HFF-Myc (cell line): ENCODE results near the gene EPHA2.
"Not testable (repeated sequence)": the region's sequence is repeated elsewhere in the genome, so short reads cannot be mapped to it uniquely, and the experiment has no call there.

ENCODE experiments used
- DNase-seq: peaks from one replicate; pipeline ENCODE4 v3.0.0-alpha.2; 2011; ENCODE audit warnings: low read depth; ENCODE audit errors: extremely low read depth
- H3K4me3 ChIP-seq: replicated peaks from 2 replicates; pipeline ENCODE4 v1.5.1; 2011; ENCODE audit warnings: low read depth, mild to moderate bottlenecking, control low read depth, low read length
- TF ChIP-seq, protein P1 (sequence below): IDR thresholded peaks from 2 replicates; pipeline ENCODE4 v1.5.1; 2012; ENCODE audit warnings: mild to moderate bottlenecking, low read depth, low read length, control low read depth; ENCODE audit errors: missing control alignments

Gene EPHA2

DNA sequence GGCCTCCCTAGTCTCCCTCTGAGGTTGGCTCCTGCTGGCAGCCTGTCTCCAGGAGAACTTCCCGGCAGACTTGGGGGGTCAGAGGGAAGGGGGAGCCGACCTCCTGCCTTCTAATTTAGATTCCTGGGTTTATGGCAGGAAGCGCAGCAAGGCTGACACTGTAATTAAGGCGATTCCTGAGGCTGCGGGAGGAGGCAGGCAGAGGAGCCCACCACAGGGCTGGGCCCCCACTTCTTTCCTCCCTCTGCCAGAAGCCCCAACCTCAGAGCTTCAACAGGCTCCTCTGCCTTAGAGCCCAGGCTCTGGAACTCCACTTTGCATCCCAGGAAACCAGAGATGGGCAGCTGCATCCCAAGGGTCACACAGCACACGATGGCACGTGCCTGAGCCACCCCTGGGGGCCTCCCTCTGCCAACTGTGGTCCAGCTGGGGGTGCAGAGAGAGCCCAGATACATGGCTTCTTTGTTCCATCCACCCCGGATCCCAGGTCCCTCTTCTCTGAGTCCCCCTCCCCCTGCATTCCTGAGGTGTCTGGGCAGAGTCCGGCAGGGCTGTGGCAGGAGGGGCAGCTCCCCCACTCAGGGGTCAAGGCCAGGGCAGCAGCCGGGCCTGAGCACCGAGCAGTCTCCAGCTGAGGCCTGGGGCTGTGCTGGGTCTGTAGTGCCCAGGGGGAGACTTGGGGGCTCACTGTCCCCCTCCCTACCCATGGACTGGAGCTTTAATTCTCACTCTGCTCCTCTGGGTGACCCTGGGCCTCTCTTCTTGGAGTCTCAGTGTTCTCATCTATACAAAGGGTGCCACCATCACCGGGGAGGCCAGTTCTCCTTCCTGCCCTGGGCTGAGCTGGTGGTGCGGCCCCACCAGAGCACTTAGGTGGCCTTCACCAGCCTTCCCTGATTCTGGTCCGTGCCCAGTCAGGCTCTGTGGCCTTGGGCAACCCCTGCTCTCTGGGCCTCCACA, 43.0 kb downstream of the EPHA2 start:
- no peak overlapping the region for H3K4me3 ChIP-seq
- TF ChIP-seq, protein P1, sequence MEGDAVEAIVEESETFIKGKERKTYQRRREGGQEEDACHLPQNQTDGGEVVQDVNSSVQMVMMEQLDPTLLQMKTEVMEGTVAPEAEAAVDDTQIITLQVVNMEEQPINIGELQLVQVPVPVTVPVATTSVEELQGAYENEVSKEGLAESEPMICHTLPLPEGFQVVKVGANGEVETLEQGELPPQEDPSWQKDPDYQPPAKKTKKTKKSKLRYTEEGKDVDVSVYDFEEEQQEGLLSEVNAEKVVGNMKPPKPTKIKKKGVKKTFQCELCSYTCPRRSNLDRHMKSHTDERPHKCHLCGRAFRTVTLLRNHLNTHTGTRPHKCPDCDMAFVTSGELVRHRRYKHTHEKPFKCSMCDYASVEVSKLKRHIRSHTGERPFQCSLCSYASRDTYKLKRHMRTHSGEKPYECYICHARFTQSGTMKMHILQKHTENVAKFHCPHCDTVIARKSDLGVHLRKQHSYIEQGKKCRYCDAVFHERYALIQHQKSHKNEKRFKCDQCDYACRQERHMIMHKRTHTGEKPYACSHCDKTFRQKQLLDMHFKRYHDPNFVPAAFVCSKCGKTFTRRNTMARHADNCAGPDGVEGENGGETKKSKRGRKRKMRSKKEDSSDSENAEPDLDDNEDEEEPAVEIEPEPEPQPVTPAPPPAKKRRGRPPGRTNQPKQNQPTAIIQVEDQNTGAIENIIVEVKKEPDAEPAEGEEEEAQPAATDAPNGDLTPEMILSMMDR: no peak
- DNase-seq: no peak

DNA sequence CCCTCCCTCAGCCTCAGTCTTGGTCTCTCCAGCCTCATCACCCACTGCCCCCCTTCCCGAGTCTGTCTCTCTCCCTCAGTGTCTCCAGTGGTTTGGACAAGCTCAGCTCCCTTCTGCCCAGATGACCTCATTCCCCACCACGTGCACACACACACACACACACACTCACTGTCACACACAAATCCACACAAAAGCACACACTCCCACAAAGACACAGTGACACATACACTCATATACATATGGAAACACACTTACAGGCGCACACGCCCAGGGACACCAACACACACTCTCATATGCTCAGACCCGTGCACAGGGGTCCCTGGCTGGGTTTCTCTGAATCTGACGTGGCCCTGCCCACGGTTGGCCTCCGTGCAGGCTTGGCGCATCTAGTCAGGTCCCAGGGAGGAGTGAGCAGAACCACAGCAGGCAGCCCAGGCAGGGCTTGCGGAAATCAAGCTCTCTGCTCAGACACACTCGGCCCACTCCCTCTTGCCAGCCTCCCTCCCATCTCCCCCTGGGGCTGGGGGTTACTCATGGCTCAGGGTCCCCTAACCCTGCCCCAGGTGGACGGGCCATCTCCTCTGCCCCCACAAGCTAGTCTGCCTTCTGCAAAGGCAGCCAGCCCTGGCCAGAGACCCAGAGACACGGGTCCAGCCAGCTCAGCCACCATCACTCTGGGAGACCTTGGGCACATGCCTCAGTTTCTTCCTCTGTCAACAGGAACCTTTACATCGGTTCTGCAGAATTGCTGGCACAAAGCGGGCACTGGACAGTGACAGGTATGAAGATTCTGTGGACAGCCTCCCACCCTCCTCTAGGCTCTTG, 43.9 kb downstream of the EPHA2 start:
- DNase-seq: no peak
- no peak overlapping the region for H3K4me3 ChIP-seq
- TF ChIP-seq, protein P1: no peak

DNA sequence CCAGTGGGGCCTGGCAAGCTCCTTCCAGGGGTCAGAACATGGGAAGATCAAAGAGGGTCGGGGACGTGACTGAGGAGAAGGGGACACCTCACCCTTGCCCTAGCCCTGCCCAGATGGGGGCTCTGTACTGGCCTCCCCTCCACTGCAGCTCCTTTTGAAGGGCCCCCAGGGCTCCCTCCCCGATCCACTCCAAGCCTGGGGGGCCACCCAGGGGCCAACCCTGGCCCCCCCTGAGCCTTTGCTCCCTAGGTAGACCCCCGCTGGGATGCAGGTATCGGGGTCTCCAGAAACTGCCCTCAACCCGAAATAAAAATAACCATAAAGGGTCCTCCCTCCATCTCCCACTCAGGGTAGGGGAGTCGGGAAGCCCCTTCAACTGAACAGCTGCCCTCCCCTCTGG, 45.0 kb downstream of the EPHA2 start:
- TF ChIP-seq, protein P1: no peak
- no peak for DNase-seq

DNA sequence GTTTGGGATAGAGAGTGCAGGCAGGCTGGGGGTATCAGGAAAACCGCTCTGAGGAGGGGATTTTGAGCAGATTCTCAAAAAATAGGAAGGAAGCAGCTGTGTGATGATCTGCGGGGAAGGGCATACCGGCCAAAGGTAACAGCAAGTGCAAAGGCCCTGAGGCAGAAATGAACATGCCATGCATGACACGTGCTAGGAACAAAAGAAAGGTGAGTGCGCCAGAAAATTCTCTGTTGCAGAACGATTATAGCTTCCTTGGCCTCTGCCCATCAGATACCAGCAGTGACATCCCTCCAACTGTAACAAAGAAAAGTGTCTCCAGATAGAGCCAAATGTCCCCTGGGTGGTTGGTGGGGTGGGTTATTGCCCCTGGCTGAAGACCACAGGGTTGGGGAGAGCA, 45.4 kb downstream of the EPHA2 start:
- TF ChIP-seq, protein P1: no peak
- DNase-seq: no peak

More for the DNA sequence above, 45.0 kb downstream of the EPHA2 start:
- no peak overlapping the region for H3K4me3 ChIP-seq

DNA sequence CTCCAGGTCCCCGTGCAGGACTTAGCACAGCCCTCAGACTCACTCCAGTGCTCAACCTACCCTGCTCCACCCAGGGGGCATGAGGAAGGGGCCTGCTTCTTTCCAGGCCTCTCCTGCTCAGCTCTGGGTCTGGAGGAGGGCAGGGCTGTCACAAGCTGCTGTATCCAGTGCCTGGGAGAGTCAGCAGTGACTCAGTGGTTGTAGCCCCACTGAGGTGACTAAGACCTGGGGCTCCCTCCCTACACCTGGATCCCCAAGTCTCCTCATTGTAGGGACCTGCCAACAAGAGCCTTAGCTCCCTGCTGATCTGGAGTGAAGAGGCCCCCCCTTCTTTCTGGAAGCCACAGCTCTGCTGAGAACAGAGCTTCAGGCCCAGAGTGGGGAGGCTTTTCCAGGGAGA, 46.3 kb downstream of the EPHA2 start:
- no peak overlapping the region for H3K4me3 ChIP-seq
- no peak for DNase-seq
- TF ChIP-seq, protein P1: no peak

More for the DNA sequence above, 45.4 kb downstream of the EPHA2 start:
- H3K4me3 ChIP-seq: no peak overlapping the region

DNA sequence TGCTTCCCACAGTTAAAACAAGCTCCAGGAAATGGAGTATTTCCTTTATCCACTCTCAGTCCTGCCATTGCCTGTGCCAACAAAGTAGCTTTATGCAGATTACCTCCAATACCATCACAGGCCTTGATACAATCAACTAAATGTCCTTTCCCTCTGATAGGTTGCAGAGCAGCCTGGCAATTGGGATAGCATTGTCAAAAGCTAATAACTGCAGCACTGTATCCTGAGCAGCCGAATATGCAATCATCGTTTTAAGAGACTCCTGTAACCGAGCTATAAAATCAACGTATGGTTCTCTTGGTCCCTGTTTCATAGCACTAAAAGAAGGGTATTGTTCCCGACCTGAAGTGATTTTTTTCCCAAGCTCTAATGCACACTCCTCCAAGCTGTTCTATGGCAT, 48.8 kb downstream of the EPHA2 start:
- DNase-seq, H3K4me3 ChIP-seq: not testable (repeated sequence)

DNA sequence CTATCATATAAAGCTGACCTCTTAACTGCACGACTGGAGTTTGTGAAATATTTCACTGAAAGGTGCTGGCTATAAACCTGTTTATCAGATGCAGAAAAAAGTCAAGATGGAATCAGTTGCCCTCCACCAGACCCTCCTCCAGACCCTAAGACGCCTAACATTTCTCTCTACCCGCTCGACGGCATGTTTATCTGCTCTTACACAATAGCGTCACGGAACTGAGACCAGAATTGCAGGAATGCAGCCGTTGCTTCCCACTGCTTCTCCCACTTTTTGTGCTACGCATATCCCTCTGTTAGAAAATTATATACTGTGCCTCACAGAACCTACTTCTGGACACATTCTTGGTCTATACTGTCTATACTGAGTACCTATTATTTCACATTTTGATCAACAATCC, 54.2 kb downstream of the EPHA2 start:
- DNase-seq: no peak
- no peak overlapping the region for H3K4me3 ChIP-seq
- TF ChIP-seq, protein P1: no peak
